HG02588 (cell line): ENCODE data around the gene ASRGL1.
"Not testable (repeated sequence)": the region's sequence is repeated elsewhere in the genome, so short reads cannot be mapped to it uniquely, and the experiment has no call there.

Source experiments
- ATAC-seq: cut with Tn5 transposase; IDR thresholded peaks from one replicate; pipeline ENCODE4 v1.9.1; 2021; ENCODE audit warnings: mild to moderate bottlenecking, moderate library complexity; ENCODE audit not compliant: unreplicated experiment

Gene ASRGL1

GRCh38 chr11:62352355-62353336 lies 15.4 kb downstream of the ASRGL1 start:
- no peak for ATAC-seq

GRCh38 chr11:62353841-62354240 lies 16.6 kb downstream of the ASRGL1 start:
- ATAC-seq, result no peak

- ATAC-seq, result no peak
These were observed 21.0 kb downstream of the ASRGL1 start for GRCh38 chr11:62358273-62358672.

DNA sequence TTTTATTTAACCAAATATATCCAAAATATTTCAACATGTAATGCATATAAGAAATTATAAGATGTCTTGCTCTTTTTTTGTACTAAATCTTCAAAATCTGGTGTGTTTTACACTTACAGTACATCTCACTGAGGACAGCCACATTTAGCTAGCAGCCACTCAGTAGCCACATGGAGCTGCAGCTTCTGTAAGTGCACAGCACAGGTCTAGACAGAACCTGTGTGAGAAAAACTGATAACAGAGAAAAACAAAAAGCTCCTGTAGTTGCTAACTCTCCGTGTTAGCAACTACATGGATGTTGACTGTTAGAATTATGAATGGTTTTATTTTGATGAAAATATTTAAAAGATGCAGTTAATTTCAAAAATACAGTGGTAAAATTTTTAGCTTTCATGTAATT lies 22.2 kb downstream of the ASRGL1 start:
- no peak for ATAC-seq

DNA sequence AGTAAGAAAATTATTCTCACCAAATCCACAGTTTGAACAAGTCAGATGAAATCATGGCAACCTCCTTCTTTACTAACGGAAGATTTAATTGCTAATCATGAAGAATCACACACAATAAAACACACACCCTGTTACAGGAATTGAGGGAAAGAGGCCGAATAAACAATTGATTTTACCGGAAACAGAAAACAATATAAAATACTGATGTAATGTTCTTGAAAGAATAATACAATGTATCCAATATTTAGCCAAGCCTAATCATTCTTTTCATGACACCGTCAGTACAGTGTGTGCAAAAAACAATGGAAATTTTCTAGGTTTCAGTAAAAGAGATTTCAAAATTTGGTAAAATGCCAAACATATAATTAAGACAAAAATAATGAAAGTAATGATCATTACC lies 23.4 kb downstream of the ASRGL1 start:
- ATAC-seq, result no peak

GRCh38 chr11:62368861-62369477 lies 31.7 kb downstream of the ASRGL1 start:
- ATAC-seq, result not testable (repeated sequence)

- no peak for ATAC-seq
These were observed 33.6 kb downstream of the ASRGL1 start for GRCh38 chr11:62370743-62371440.

- no peak for ATAC-seq
These were observed 35.6 kb downstream of the ASRGL1 start for GRCh38 chr11:62372871-62373270.

GRCh38 chr11:62373464-62374119 lies 36.3 kb downstream of the ASRGL1 start:
- ATAC-seq, result no peak

- no peak for ATAC-seq
These were observed 37.6 kb downstream of the ASRGL1 start for GRCh38 chr11:62374801-62375200.

DNA sequence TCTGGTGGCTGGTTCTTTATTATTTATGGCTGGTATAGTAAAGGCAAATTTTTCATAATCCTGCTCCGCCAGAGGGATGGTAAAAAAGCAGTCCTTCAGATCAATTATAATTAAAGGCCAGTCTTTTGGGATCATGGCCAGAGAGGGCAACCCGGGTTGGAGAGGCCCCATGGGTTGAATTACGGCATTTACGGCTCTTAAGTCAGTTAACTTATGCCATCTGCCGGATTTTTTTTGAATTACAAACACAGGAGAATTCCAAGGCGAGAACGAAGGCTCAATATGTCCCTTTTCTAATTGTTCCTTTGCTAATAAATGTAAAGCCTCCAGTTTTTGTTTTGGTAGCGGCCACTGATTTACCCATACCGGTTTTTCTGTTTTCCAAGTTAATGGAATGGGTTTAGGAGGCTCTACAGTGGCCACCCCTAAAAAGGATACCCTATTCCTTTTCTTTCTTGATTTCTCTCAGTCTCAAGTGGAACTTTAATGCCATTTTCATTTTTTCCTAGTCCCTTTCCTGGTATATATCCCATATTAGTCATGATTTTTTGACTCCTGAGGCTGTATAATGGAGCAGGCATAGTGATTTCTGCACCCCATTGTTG lies 41.3 kb downstream of the ASRGL1 start:
- not testable (repeated sequence) for ATAC-seq

- ATAC-seq, result not testable (repeated sequence)
These were observed 42.3 kb downstream of the ASRGL1 start for GRCh38 chr11:62379586-62379985.

- ATAC-seq, result not testable (repeated sequence)
These were observed 43.6 kb downstream of the ASRGL1 start for GRCh38 chr11:62380821-62381245.

DNA sequence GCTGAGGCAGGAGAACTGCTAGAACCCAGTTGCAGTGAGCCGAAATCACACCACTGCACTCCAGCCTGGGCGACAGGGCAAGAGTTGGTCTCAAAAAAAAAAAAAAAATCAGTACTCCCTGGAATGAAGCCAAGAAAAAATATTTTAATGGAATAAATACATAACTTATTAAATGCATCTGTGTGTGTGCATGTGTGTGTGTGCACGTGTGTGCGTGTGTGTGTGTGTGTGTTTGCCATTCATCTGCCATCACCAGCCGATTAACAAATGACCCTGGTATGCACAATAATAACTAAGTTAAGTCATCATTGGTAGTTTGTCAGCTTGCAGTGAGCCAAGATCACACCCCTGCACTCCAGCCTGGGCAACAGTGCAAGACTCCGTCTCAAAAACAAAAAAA lies 46.6 kb downstream of the ASRGL1 start:
- no peak for ATAC-seq

- ATAC-seq, result not testable (repeated sequence)
These were observed 48.8 kb downstream of the ASRGL1 start for GRCh38 chr11:62386083-62386482.

DNA sequence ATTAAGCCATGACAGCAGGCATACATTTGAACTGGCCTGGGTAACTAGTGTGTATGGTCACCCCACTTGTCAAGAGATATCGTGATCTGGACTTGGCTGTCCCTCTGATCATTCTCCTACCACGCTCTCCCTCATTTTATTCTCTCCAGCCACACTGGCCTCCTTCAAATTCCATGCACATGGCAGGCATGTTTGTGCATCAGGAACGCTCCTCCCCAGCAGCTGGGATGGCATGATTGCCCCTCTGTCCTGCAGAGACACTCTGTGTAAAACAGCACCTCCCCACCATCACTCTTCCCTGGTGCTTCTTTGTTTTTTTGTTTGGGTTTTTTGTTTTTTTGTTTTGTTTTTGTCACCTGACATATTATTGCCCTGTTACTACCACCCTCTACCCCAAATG lies 50.1 kb downstream of the ASRGL1 start:
- no peak for ATAC-seq

GRCh38 chr11:62388999-62389398 lies 51.8 kb downstream of the ASRGL1 start:
- ATAC-seq, result no peak

DNA sequence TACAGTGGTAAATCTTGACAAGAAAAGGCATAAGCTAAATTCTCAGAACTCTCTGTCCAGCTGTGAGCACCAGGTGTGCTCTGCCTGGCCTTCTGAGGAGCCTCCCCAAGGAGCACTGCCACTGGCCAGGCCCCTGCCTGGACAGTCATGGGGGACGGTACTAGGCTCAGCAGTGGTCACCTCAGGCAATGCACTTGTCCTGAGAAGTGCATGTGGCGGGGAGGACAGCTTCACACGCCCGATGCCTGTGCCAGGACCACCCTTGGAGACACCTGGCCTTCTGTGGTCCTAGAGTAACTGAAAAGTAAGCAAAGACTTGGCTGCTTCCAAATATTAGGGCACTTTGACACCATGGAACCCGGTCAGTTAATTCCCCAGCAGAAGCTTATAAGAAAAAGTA lies 53.0 kb downstream of the ASRGL1 start:
- ATAC-seq, result no peak

- ATAC-seq, result no peak
These were observed 53.5 kb downstream of the ASRGL1 start for GRCh38 chr11:62390722-62391121.

DNA sequence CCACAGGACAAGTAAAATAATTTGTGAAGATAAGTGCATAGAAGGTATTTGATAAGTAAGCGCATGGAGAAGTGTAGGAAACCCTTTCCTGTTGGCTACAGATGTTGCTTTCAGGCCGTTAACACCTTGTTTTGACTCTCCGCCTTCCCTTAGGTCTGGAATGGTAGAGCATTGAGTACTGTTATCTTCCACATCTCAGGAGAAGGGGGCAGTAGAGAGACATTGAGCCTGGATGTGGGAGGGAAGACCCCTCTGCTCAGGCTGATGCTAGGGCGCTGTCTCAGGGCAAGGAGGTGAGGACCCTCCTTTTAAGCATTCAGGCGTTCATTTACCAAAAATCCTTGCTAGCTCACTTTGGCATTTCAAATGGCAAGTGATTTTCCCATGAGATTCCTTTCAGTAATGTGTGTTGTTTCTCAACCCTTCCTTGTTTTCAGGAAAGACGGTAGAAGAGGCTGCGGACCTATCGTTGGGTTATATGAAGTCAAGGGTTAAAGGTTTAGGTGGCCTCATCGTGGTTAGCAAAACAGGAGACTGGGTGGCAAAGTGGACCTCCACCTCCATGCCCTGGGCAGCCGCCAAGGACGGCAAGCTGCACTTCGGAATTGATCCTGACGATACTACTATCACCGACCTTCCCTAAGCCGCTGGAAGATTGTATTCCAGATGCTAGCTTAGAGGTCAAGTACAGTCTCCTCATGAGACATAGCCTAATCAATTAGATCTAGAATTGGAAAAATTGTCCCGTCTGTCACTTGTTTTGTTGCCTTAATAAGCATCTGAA lies 54.6 kb downstream of the ASRGL1 start:
- ATAC-seq, result no peak
